ENCODE measurements around the gene FZR1. TPM values are rescaled to one million over a fixed set of nuclear protein-coding genes. Genes with fewer than 3 reads are reported as not detected.

Gene FZR1
- total RNA-seq, 2 experiments from 2014 or later = 43.5 to 46.9 TPM

- Mint-ChIP-seq H3K4me3 (no peak overlapping the region), H3K9me3 (no peaks in the 10 kb centered on the region), H3K4me1 (ENCODE audit: low read depth) (no peaks in the 10 kb centered on the region), H3K36me3 (peaks cover 23% of the 10 kb centered on the region), H3K27me3 (no peaks in the 10 kb centered on the region), H3K27ac (no peak overlapping the region)
- POLR2A ChIA-PET = interaction anchor here (0.8 kb wide), 1 partner anchor 17 kb away, joined by 3 read pairs; no protein-coding TSS in a partner anchor
- intact Hi-C loops (cut with micrococcal nuclease) = no loop called here
- CTCF ChIA-PET = no interaction called here
- DNase-seq = no peak
These were observed 26.9 kb downstream of the FZR1 start for GRCh38 chr19:3533033-3533432.

GRCh38 chr19:3533563-3534216, 27.6 kb downstream of the FZR1 start:
- ChIA-PET CTCF (no interaction called here), POLR2A (interaction anchor here (0.8 kb wide), 1 partner anchor 18 kb away, joined by 3 read pairs; no protein-coding TSS in a partner anchor)
- H3K9me3 Mint-ChIP-seq = no peaks in the 10 kb centered on the region
- H3K27me3 Mint-ChIP-seq = no peaks in the 10 kb centered on the region
- DNase-seq = no peak
- intact Hi-C loops (cut with micrococcal nuclease) = no loop called here
- no peak overlapping the region for H3K4me3 Mint-ChIP-seq
- no peaks in the 10 kb centered on the region for H3K4me1 Mint-ChIP-seq (ENCODE audit: low read depth)
- H3K36me3 Mint-ChIP-seq = peaks cover 26% of the 10 kb centered on the region
- no peak overlapping the region for H3K27ac Mint-ChIP-seq

GRCh38 chr19:3534375-3535234, 28.5 kb downstream of the FZR1 start:
- ChIA-PET CTCF (no interaction called here), POLR2A (no interaction called here)
- Mint-ChIP-seq H3K4me1 (ENCODE audit: low read depth) (no peaks in the 10 kb centered on the region), H3K9me3 (no peaks in the 10 kb centered on the region), H3K4me3 (no peak overlapping the region), H3K27ac (no peak overlapping the region), H3K27me3 (no peaks in the 10 kb centered on the region), H3K36me3 (peaks cover 31% of the 10 kb centered on the region)
- no peak for DNase-seq
- intact Hi-C loops (cut with micrococcal nuclease) = no loop called here

GRCh38 chr19:3535235-3535535, 29.1 kb downstream of the FZR1 start:
- ChIA-PET CTCF (no interaction called here), POLR2A (no interaction called here)
- intact Hi-C loops (cut with micrococcal nuclease) = no loop called here
- DNase-seq = no peak
- Mint-ChIP-seq H3K27ac (no peak overlapping the region), H3K9me3 (no peaks in the 10 kb centered on the region), H3K36me3 (peaks cover 33% of the 10 kb centered on the region), H3K27me3 (no peaks in the 10 kb centered on the region), H3K4me3 (no peak overlapping the region), H3K4me1 (ENCODE audit: low read depth) (no peaks in the 10 kb centered on the region)

- Mint-ChIP-seq H3K36me3 (peaks cover 33% of the 10 kb centered on the region), H3K4me3 (no peak overlapping the region), H3K9me3 (no peaks in the 10 kb centered on the region), H3K27ac (no peak overlapping the region), H3K27me3 (no peaks in the 10 kb centered on the region), H3K4me1 (ENCODE audit: low read depth) (no peaks in the 10 kb centered on the region)
- CTCF ChIA-PET = no interaction called here
- DNase-seq = no peak
- POLR2A ChIA-PET = no interaction called here
- intact Hi-C loops (cut with micrococcal nuclease) = no loop called here
These were observed 29.5 kb downstream of the FZR1 start for GRCh38 chr19:3535563-3535965.

GRCh38 chr19:3535981-3536380, 29.9 kb downstream of the FZR1 start:
- Mint-ChIP-seq H3K27me3 (no peaks in the 10 kb centered on the region), H3K4me1 (ENCODE audit: low read depth) (no peaks in the 10 kb centered on the region), H3K27ac (no peak overlapping the region), H3K4me3 (no peak overlapping the region), H3K9me3 (no peaks in the 10 kb centered on the region), H3K36me3 (peaks cover 33% of the 10 kb centered on the region)
- intact Hi-C loops (cut with micrococcal nuclease) = no loop called here
- ChIA-PET POLR2A (no interaction called here), CTCF (no interaction called here)
- DNase-seq = no peak

- ChIA-PET POLR2A (no interaction called here), CTCF (interaction anchor here (1.6 to 1.8 kb wide), 2 partner anchors 9 to 11 kb away, joined by 5 to 6 read pairs; no protein-coding TSS in a partner anchor)
- no peaks in the 10 kb centered on the region for H3K4me1 Mint-ChIP-seq (ENCODE audit: low read depth)
- no peak overlapping the region for H3K4me3 Mint-ChIP-seq
- no peak for DNase-seq
- H3K27me3 Mint-ChIP-seq = no peaks in the 10 kb centered on the region
- peaks cover 27% of the 10 kb centered on the region for H3K36me3 Mint-ChIP-seq
- no peaks in the 10 kb centered on the region for H3K9me3 Mint-ChIP-seq
- H3K27ac Mint-ChIP-seq = no peak overlapping the region
- intact Hi-C loops (cut with micrococcal nuclease) = no loop called here
These were observed 30.5 kb downstream of the FZR1 start for GRCh38 chr19:3536429-3537100.

GRCh38 chr19:3537101-3537437, 31.0 kb downstream of the FZR1 start:
- intact Hi-C loops (cut with micrococcal nuclease) = no loop called here
- no peaks in the 10 kb centered on the region for H3K9me3 Mint-ChIP-seq
- H3K4me1 Mint-ChIP-seq (ENCODE audit: low read depth) = no peaks in the 10 kb centered on the region
- CTCF ChIA-PET = interaction anchor here (1.6 to 1.8 kb wide), 2 partner anchors 8 to 11 kb away, joined by 5 to 6 read pairs; no protein-coding TSS in a partner anchor
- no peaks in the 10 kb centered on the region for H3K27me3 Mint-ChIP-seq
- no peak overlapping the region for H3K4me3 Mint-ChIP-seq
- no peak overlapping the region for H3K27ac Mint-ChIP-seq
- no peak for DNase-seq
- H3K36me3 Mint-ChIP-seq = peaks cover 27% of the 10 kb centered on the region
- POLR2A ChIA-PET = no interaction called here

GRCh38 chr19:3537438-3538240, 31.5 kb downstream of the FZR1 start:
- no peak overlapping the region for H3K4me3 Mint-ChIP-seq
- no peak overlapping the region for H3K27ac Mint-ChIP-seq
- no peaks in the 10 kb centered on the region for H3K27me3 Mint-ChIP-seq
- H3K4me1 Mint-ChIP-seq (ENCODE audit: low read depth) = no peaks in the 10 kb centered on the region
- POLR2A ChIA-PET = no interaction called here
- intact Hi-C loops (cut with micrococcal nuclease) = no loop called here
- CTCF ChIA-PET = interaction anchor here (1.6 to 1.8 kb wide), 2 partner anchors 8 to 10 kb away, joined by 5 to 6 read pairs; no protein-coding TSS in a partner anchor
- H3K36me3 Mint-ChIP-seq = peaks cover 27% of the 10 kb centered on the region
- no peaks in the 10 kb centered on the region for H3K9me3 Mint-ChIP-seq
- DNase-seq = no peak

- Mint-ChIP-seq H3K4me3 (no peak overlapping the region), H3K27me3 (no peaks in the 10 kb centered on the region), H3K36me3 (peaks cover 24% of the 10 kb centered on the region), H3K9me3 (no peaks in the 10 kb centered on the region), H3K27ac (no peak overlapping the region), H3K4me1 (ENCODE audit: low read depth) (no peaks in the 10 kb centered on the region)
- ChIA-PET POLR2A (no interaction called here), CTCF (interaction anchor here (0.7 kb wide), 1 partner anchor 16 kb away, joined by 3 read pairs; no protein-coding TSS in a partner anchor)
- intact Hi-C loops (cut with micrococcal nuclease) = no loop called here
- DNase-seq = no peak
These were observed 32.3 kb downstream of the FZR1 start for GRCh38 chr19:3538258-3538929.

GRCh38 chr19:3538965-3539755, 33.0 kb downstream of the FZR1 start, which contains the start of gene TEKTIP1:
TSS of gene TEKTIP1 (plus strand) at chr19:3539174. CDS start at chr19:3539178, 4 bp downstream.
- DNase-seq = no peak
- Mint-ChIP-seq H3K27me3 (no peaks in the 10 kb centered on the region), H3K4me1 (ENCODE audit: low read depth) (no peaks in the 10 kb centered on the region), H3K9me3 (no peaks in the 10 kb centered on the region), H3K27ac (no peak within 1 kb of the TSS), H3K36me3 (peaks cover 21% of the 10 kb centered on the region), H3K4me3 (no peak within 1 kb of the TSS)
- CTCF ChIA-PET = interaction anchor here (0.7 kb wide), 1 partner anchor 15 kb away, joined by 3 read pairs; no protein-coding TSS in a partner anchor
- intact Hi-C loops (cut with micrococcal nuclease) = no loop called here
- POLR2A ChIA-PET = interaction anchor here (0.6 kb wide), 1 partner anchor 255 kb away, joined by 3 read pairs; no protein-coding TSS in a partner anchor
